ENCODE data around the gene WDR7.
"Not testable (repeated sequence)": the region's sequence is repeated elsewhere in the genome, so short reads cannot be mapped to it uniquely, and the experiment has no call there.

The WDR7 gene

GRCh38 chr18:56650944-56651770 is at the start of gene WDR7:
TSS of gene WDR7 (plus strand) at chr18:56651359. CDS start at chr18:56672516, 21,157 bp downstream.
- peak; percentile 98 for DNase-seq

GRCh38 chr18:56606618-56607017 is 44.5 kb upstream of the WDR7 start:
- no peak for DNase-seq

- DNase-seq: peak; percentile 55
Observed at GRCh38 chr18:56615738-56616520, 35.2 kb upstream of the WDR7 start.

- DNase-seq: no peak
Observed at GRCh38 chr18:56627991-56628390, 23.2 kb upstream of the WDR7 start.

- DNase-seq: no peak
Observed at GRCh38 chr18:56632070-56633022, 18.8 kb upstream of the WDR7 start.

GRCh38 chr18:56635007-56635406 is 16.2 kb upstream of the WDR7 start:
- no peak for DNase-seq

GRCh38 chr18:56637176-56637575 is 14.0 kb upstream of the WDR7 start:
- DNase-seq: no peak

GRCh38 chr18:56637711-56638231 is 13.4 kb upstream of the WDR7 start:
- DNase-seq: no peak

- peak; percentile 99 for DNase-seq
Observed at GRCh38 chr18:56638232-56639103, 12.7 kb upstream of the WDR7 start, which contains the start of gene TXNL1. TSS of gene TXNL1 (minus strand) at chr18:56638592. CDS start at chr18:56638440, 152 bp downstream.

GRCh38 chr18:56639104-56639381 is 12.1 kb upstream of the WDR7 start:
- peak; percentile 17 for DNase-seq

GRCh38 chr18:56639571-56639970 is 11.6 kb upstream of the WDR7 start:
- no peak for DNase-seq

GRCh38 chr18:56641714-56642337 is 9.3 kb upstream of the WDR7 start:
- DNase-seq: no peak

GRCh38 chr18:56643381-56643780 is 7.8 kb upstream of the WDR7 start:
- DNase-seq: no peak

- no peak for DNase-seq
Observed at GRCh38 chr18:56645415-56646016, 5.6 kb upstream of the WDR7 start.

- DNase-seq: no peak
Observed at GRCh38 chr18:56647071-56647470, 4.1 kb upstream of the WDR7 start.

- no peak for DNase-seq
Observed at GRCh38 chr18:56647951-56648893, 2.9 kb upstream of the WDR7 start.

GRCh38 chr18:56649996-56650395 is 1.2 kb upstream of the WDR7 start:
- DNase-seq: no peak

GRCh38 chr18:56651771-56652092 is 573 bp downstream of the WDR7 start:
- DNase-seq: no peak

- DNase-seq: no peak
Observed at GRCh38 chr18:56652802-56653201, 1.6 kb downstream of the WDR7 start.

- not testable (repeated sequence) for DNase-seq
Observed at GRCh38 chr18:56654280-56654679, 3.1 kb downstream of the WDR7 start.
